ENCODE data around the gene CYFIP2.

CYFIP2 gene

GRCh38 chr5:157362982-157363381 is 97.1 kb downstream of the CYFIP2 start:
- DNase-seq: no peak

GRCh38 chr5:157365732-157366131 is 99.8 kb downstream of the CYFIP2 start:
- DNase-seq: no peak

- no peak for DNase-seq
These were observed 101.1 kb downstream of the CYFIP2 start for GRCh38 chr5:157366741-157367674.

GRCh38 chr5:157369507-157369906 is 103.6 kb downstream of the CYFIP2 start:
- DNase-seq: no peak

- no peak for DNase-seq
These were observed 105.0 kb downstream of the CYFIP2 start for GRCh38 chr5:157370967-157371366.

- DNase-seq: no peak
These were observed 105.9 kb downstream of the CYFIP2 start for GRCh38 chr5:157371655-157372471.

GRCh38 chr5:157372472-157372822 is 106.5 kb downstream of the CYFIP2 start:
- DNase-seq: no peak

GRCh38 chr5:157378509-157378908 is 112.6 kb downstream of the CYFIP2 start:
- DNase-seq: no peak

- no peak for DNase-seq
These were observed 114.1 kb downstream of the CYFIP2 start for GRCh38 chr5:157379983-157380382.

GRCh38 chr5:157381746-157382145 is 115.8 kb downstream of the CYFIP2 start:
- no peak for DNase-seq

- no peak for DNase-seq
These were observed 117.3 kb downstream of the CYFIP2 start for GRCh38 chr5:157382996-157383800.

GRCh38 chr5:157384971-157385709 is 119.2 kb downstream of the CYFIP2 start:
- no peak for DNase-seq

- DNase-seq: no peak
These were observed 121.2 kb downstream of the CYFIP2 start for GRCh38 chr5:157387041-157387563.

GRCh38 chr5:157387683-157388093 is 121.8 kb downstream of the CYFIP2 start:
- DNase-seq: no peak

GRCh38 chr5:157388111-157388710 is 122.3 kb downstream of the CYFIP2 start:
- no peak for DNase-seq

- DNase-seq: no peak
These were observed 123.2 kb downstream of the CYFIP2 start for GRCh38 chr5:157389103-157389502.

GRCh38 chr5:157390133-157390532 is 124.2 kb downstream of the CYFIP2 start:
- DNase-seq: no peak

- DNase-seq: peak; percentile 60
These were observed 124.8 kb downstream of the CYFIP2 start for GRCh38 chr5:157390551-157391297.

- no peak for DNase-seq
These were observed 132.4 kb downstream of the CYFIP2 start for GRCh38 chr5:157398305-157398704.

GRCh38 chr5:157400741-157401495 is 135.0 kb downstream of the CYFIP2 start:
- no peak for DNase-seq
